ENCODE results near the gene SCN1A. TPM values are rescaled to one million over a fixed set of nuclear protein-coding genes. Genes with fewer than 3 reads are reported as not detected.
"Not testable (repeated sequence)": the region's sequence is repeated elsewhere in the genome, so short reads cannot be mapped to it uniquely, and the experiment has no call there.

Gene SCN1A
- total RNA-seq, 1 donor from 2014 or later = not detected

- no peak overlapping the region for H3K4me3 Mint-ChIP-seq
- intact Hi-C loops (cut with micrococcal nuclease) = no loop called here
- H3K9me3 Mint-ChIP-seq = no peaks in the 10 kb centered on the region
- no peaks in the 10 kb centered on the region for H3K4me1 Mint-ChIP-seq (ENCODE audit: low read depth)
- H3K27ac Mint-ChIP-seq = no peak overlapping the region
- peaks cover 2% of the 10 kb centered on the region for H3K27me3 Mint-ChIP-seq (ENCODE audit: insufficient read depth)
- no peaks in the 10 kb centered on the region for H3K36me3 Mint-ChIP-seq (ENCODE audit: low read depth)
- DNase-seq (ENCODE audit: low spot score) = no peak
Observed at GRCh38 chr2:166148500-166149400, 20.9 kb upstream of the SCN1A start.

- no peak overlapping the region for H3K4me3 Mint-ChIP-seq
- no peak for DNase-seq (ENCODE audit: low spot score)
- no peaks in the 10 kb centered on the region for H3K36me3 Mint-ChIP-seq (ENCODE audit: low read depth)
- H3K27ac Mint-ChIP-seq = no peak overlapping the region
- no peaks in the 10 kb centered on the region for H3K9me3 Mint-ChIP-seq
- intact Hi-C loops (cut with micrococcal nuclease) = no loop called here
- H3K4me1 Mint-ChIP-seq (ENCODE audit: low read depth) = no peaks in the 10 kb centered on the region
- peaks cover 2% of the 10 kb centered on the region for H3K27me3 Mint-ChIP-seq (ENCODE audit: insufficient read depth)
Observed at GRCh38 chr2:166147883-166148282, 20.1 kb upstream of the SCN1A start.

DNA sequence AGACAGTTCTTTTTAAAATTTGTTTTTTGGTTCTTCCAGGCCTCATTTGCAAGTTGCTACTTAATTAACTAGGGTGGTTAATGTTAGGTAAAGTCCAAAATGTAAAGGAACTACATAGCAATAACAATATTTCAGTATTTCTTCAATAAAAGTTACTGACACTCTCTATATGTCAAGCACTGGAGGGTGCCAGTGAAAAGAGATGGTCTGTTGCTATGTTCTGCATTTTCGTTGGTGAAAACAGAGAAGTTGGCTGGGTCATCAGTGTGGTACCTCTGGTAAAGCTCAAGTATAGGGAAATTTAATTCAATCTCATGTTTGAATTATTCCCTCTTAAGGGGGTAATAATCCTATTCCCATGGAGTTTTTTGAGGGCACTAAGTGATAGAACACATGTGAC lies 16.3 kb upstream of the SCN1A start:
- intact Hi-C loops (cut with micrococcal nuclease) = no loop called here
- H3K9me3 Mint-ChIP-seq = no peaks in the 10 kb centered on the region

GRCh38 chr2:166140932-166141331 lies 13.1 kb upstream of the SCN1A start:
- no peak overlapping the region for H3K27ac Mint-ChIP-seq
- H3K9me3 Mint-ChIP-seq = no peaks in the 10 kb centered on the region
- intact Hi-C loops (cut with micrococcal nuclease) = no loop called here
- peaks cover 1% of the 10 kb centered on the region for H3K27me3 Mint-ChIP-seq (ENCODE audit: insufficient read depth)
- H3K4me1 Mint-ChIP-seq (ENCODE audit: low read depth) = no peaks in the 10 kb centered on the region
- no peaks in the 10 kb centered on the region for H3K36me3 Mint-ChIP-seq (ENCODE audit: low read depth)
- no peak for DNase-seq (ENCODE audit: low spot score)
- H3K4me3 Mint-ChIP-seq = no peak overlapping the region

More for the DNA sequence above, 16.3 kb upstream of the SCN1A start:
- Mint-ChIP-seq H3K27ac (no peak overlapping the region), H3K27me3 (ENCODE audit: insufficient read depth) (peaks cover 2% of the 10 kb centered on the region), H3K36me3 (ENCODE audit: low read depth) (no peaks in the 10 kb centered on the region), H3K4me3 (no peak overlapping the region), H3K4me1 (ENCODE audit: low read depth) (no peaks in the 10 kb centered on the region)
- DNase-seq (ENCODE audit: low spot score) = no peak

DNA sequence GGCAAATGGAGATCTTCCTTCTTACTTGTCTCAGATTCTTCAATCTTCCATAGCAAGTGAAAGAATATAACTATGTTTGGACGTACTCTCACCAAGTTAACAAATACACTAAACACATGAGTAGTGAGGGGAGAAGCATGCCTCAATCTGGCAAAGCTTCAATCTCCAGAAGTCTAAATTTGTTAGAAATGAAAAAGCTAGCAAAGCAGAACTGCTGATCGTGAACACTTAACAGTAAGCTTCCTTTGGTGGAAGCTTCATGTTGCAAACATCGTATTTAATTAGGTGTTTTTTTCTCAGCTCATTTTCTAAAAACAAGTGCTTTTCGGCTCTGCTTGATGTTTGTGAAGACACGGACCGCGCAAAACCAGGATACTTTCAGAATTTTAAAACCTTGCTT lies 12.7 kb upstream of the SCN1A start:
- Mint-ChIP-seq H3K4me1 (ENCODE audit: low read depth) (no peaks in the 10 kb centered on the region), H3K9me3 (no peaks in the 10 kb centered on the region), H3K27me3 (ENCODE audit: insufficient read depth) (peaks cover 1% of the 10 kb centered on the region), H3K4me3 (no peak overlapping the region), H3K27ac (no peak overlapping the region), H3K36me3 (ENCODE audit: low read depth) (no peaks in the 10 kb centered on the region)
- intact Hi-C loops (cut with micrococcal nuclease) = no loop called here
- DNase-seq (ENCODE audit: low spot score) = no peak

GRCh38 chr2:166139479-166139878 lies 11.7 kb upstream of the SCN1A start:
- H3K36me3 Mint-ChIP-seq (ENCODE audit: low read depth); H3K4me1 Mint-ChIP-seq (ENCODE audit: low read depth); H3K4me3 Mint-ChIP-seq; DNase-seq (ENCODE audit: low spot score); H3K9me3 Mint-ChIP-seq; H3K27ac Mint-ChIP-seq; H3K27me3 Mint-ChIP-seq (ENCODE audit: insufficient read depth); intact Hi-C loops (cut with micrococcal nuclease): not testable (repeated sequence)

- no peak overlapping the region for H3K4me3 Mint-ChIP-seq
- no peak for DNase-seq (ENCODE audit: low spot score)
- H3K36me3 Mint-ChIP-seq (ENCODE audit: low read depth) = no peaks in the 10 kb centered on the region
- H3K9me3 Mint-ChIP-seq = no peaks in the 10 kb centered on the region
- H3K27me3 Mint-ChIP-seq (ENCODE audit: insufficient read depth) = peaks cover 1% of the 10 kb centered on the region
- intact Hi-C loops (cut with micrococcal nuclease) = no loop called here
- H3K4me1 Mint-ChIP-seq (ENCODE audit: low read depth) = no peaks in the 10 kb centered on the region
- no peak overlapping the region for H3K27ac Mint-ChIP-seq
Observed at GRCh38 chr2:166138667-166139066, 10.8 kb upstream of the SCN1A start.

DNA sequence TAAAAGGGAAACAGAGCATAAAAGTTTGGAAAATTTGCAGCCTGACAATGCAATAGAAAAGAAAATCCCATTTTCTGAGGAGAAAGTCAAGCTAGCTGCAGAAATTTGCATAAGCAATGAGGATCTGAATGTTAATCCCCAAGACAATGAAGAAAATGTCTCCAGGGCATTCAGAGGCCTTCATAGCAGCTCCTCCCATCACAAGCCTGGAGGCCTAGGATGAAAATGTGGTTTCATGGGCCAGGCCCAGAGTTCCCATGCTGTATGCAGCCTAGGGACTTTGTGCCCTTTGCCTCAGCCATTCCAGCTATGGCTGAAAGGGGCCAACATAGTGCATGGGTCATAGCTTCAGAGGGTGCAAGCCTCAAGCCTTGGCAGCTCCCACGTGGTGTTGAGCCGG lies 10.3 kb upstream of the SCN1A start:
- H3K4me1 Mint-ChIP-seq (ENCODE audit: low read depth) = no peaks in the 10 kb centered on the region
- intact Hi-C loops (cut with micrococcal nuclease) = no loop called here

GRCh38 chr2:166137331-166137730 lies 9.5 kb upstream of the SCN1A start:
- H3K4me3 Mint-ChIP-seq = no peak overlapping the region
- peaks cover 1% of the 10 kb centered on the region for H3K27me3 Mint-ChIP-seq (ENCODE audit: insufficient read depth)
- no peaks in the 10 kb centered on the region for H3K9me3 Mint-ChIP-seq
- no peaks in the 10 kb centered on the region for H3K36me3 Mint-ChIP-seq (ENCODE audit: low read depth)
- no peak overlapping the region for H3K27ac Mint-ChIP-seq
- H3K4me1 Mint-ChIP-seq (ENCODE audit: low read depth) = no peaks in the 10 kb centered on the region
- DNase-seq (ENCODE audit: low spot score) = no peak
- intact Hi-C loops (cut with micrococcal nuclease) = no loop called here

More for the DNA sequence above, 10.3 kb upstream of the SCN1A start:
- Mint-ChIP-seq H3K9me3 (no peaks in the 10 kb centered on the region), H3K27me3 (ENCODE audit: insufficient read depth) (peaks cover 1% of the 10 kb centered on the region), H3K36me3 (ENCODE audit: low read depth) (no peaks in the 10 kb centered on the region), H3K4me3 (no peak overlapping the region), H3K27ac (no peak overlapping the region)
- DNase-seq (ENCODE audit: low spot score) = no peak

DNA sequence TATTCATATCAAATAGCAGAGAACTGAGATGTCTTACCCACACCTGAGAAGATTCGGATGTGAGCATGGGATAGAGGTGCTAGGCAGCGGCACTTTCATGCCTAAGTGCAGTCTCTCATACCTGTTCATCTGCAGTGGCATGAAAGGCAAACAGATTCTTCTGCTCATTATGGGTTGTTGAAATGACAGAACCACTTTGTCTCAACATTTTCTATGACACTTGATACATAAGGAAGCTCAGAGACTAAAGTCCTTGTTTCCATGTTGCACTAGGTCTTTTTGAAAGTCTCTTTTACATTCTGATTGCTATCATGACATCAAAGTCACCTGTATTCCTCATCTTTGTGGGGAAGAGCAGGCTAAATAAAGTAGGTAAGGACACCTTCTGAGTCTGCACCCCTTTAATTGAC lies 8.0 kb upstream of the SCN1A start:
- H3K4me3 Mint-ChIP-seq = no peak overlapping the region
- H3K36me3 Mint-ChIP-seq (ENCODE audit: low read depth) = no peaks in the 10 kb centered on the region
- DNase-seq (ENCODE audit: low spot score) = no peak
- H3K4me1 Mint-ChIP-seq (ENCODE audit: low read depth) = no peaks in the 10 kb centered on the region
- intact Hi-C loops (cut with micrococcal nuclease) = no loop called here
- H3K27ac Mint-ChIP-seq = no peak overlapping the region
- H3K9me3 Mint-ChIP-seq = no peaks in the 10 kb centered on the region
- H3K27me3 Mint-ChIP-seq (ENCODE audit: insufficient read depth) = peaks cover 1% of the 10 kb centered on the region

GRCh38 chr2:166135152-166135848 lies 7.5 kb upstream of the SCN1A start:
- Mint-ChIP-seq H3K9me3 (no peaks in the 10 kb centered on the region), H3K4me3 (no peak overlapping the region), H3K36me3 (ENCODE audit: low read depth) (no peaks in the 10 kb centered on the region), H3K4me1 (ENCODE audit: low read depth) (no peaks in the 10 kb centered on the region), H3K27ac (no peak overlapping the region), H3K27me3 (ENCODE audit: insufficient read depth) (peaks cover 1% of the 10 kb centered on the region)
- intact Hi-C loops (cut with micrococcal nuclease) = no loop called here
- no peak for DNase-seq (ENCODE audit: low spot score)

DNA sequence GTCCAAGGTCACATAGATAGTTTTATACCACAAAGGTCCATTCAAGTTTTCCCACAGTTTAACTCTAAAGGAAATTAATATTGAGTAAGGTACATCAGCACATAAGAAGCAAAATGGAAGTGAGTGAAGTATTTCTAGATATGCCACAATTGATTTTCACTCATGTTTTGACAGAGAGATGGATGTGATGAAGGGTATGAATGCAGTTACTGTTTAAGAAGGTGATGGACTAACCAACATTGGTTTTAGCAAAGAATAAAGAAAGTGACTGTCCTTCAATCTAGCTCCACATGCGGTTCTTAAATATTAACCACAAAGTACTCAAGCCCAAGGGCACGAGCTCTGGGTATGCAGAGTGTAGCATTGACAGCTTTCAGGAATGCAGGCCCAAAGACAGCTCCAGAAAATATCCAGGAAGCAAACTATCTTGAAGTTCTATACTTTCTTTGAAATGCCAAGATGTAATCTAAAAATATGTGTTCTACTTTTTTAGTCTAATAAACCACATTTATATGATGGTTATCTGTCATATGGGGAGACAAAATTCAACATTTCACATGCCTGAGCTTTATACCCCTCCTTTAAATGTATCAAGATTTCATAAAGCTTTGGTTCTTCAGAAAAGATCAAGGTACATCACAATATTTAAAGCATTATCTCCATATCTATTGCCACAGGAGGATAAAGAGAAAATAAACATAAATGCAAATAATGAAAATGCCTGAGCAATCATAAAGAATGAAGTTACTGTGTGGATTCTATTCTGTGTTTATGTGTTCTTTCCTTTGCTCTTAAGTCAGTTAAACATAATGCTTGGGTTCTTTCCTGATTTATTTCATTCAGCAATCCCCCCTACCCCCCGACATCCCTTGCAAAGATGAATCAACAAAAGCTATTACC lies 6.7 kb upstream of the SCN1A start:
- Mint-ChIP-seq H3K27ac (no peak overlapping the region), H3K27me3 (ENCODE audit: insufficient read depth) (peaks cover 3% of the 10 kb centered on the region), H3K4me1 (ENCODE audit: low read depth) (no peaks in the 10 kb centered on the region), H3K9me3 (no peaks in the 10 kb centered on the region), H3K36me3 (ENCODE audit: low read depth) (no peaks in the 10 kb centered on the region), H3K4me3 (no peak overlapping the region)
- no peak for DNase-seq (ENCODE audit: low spot score)
- intact Hi-C loops (cut with micrococcal nuclease) = no loop called here
